Common myeloid progenitor, CD34-positive (primary cell): ENCODE results near the gene RNF149.
A peak's percentile ranks its signal among the peaks of the same experiment; 100 is the strongest.
"Not testable (repeated sequence)": the region's sequence is repeated elsewhere in the genome, so short reads cannot be mapped to it uniquely, and the experiment has no call there.

Experiments used
- CTCF ChIA-PET: fragments of 350-600 bp; sonication (Branson Sonifier 250); formaldehyde crosslinking; loops from one replicate; lab custom pipeline; 2021; ENCODE audit warnings: antibody characterized with exemption; lab: Charles Lee
- POLR2A ChIA-PET: fragments of 350-600 bp; sonication (Branson Sonifier 250); formaldehyde crosslinking; loops from one replicate; lab custom pipeline; 2021; ENCODE audit warnings: antibody characterized with exemption; lab: Charles Lee
- DNase-seq, 3 donors: peaks; one replicate each; pipeline versions ENCODE4 v3.0.0 to v3.0.0-alpha.2; 2013
- H3K27ac ChIP-seq, 2 experiments: 1 replicate in 1 of 2; 2 replicates in 1 of 2; pipeline ENCODE4 v1.7.0; 2013; ENCODE audit warnings: inconsistent platforms in 2 of 2, low read length in 2 of 2, mild to moderate bottlenecking in 2 of 2, low read depth in 1 of 2, moderate library complexity in 1 of 2; ENCODE audit not compliant: severe bottlenecking in 2 of 2, insufficient read depth in 1 of 2, poor library complexity in 1 of 2
- H3K27me3 ChIP-seq, 5 experiments: replicated peaks in 2 of 5; 1 replicate in 3 of 5; 2 replicates in 2 of 5; pipeline versions ENCODE4 v1.6.1 to v1.7.0; 2013; ENCODE audit warnings: low read length in 4 of 5, mild to moderate bottlenecking in 2 of 5, moderate library complexity in 2 of 5, inconsistent platforms in 1 of 5; ENCODE audit not compliant: insufficient read depth in 5 of 5, control insufficient read depth in 4 of 5
- H3K36me3 ChIP-seq, 4 experiments: 1 replicate in 2 of 4; 2 replicates in 2 of 4; pipeline versions ENCODE4 v1.6.1 to v1.7.0; 2013; ENCODE audit warnings: low read length in 3 of 4, control low read depth in 1 of 4, mild to moderate bottlenecking in 1 of 4; ENCODE audit not compliant: control insufficient read depth in 4 of 4, insufficient read depth in 4 of 4
- H3K4me1 ChIP-seq, 4 experiments: 1 replicate in 3 of 4; 2 replicates in 1 of 4; pipeline versions ENCODE4 v1.6.1 to v1.7.1; 2013; ENCODE audit warnings: low read length in 3 of 4, mild to moderate bottlenecking in 3 of 4, control low read depth in 1 of 4, inconsistent platforms in 1 of 4, moderate library complexity in 1 of 4; ENCODE audit not compliant: control insufficient read depth in 4 of 4, insufficient read depth in 4 of 4; ENCODE audit errors: control extremely low read depth in 1 of 4
- H3K4me3 ChIP-seq, 7 experiments: 1 replicate in 4 of 7; 2 replicates in 3 of 7; pipeline versions ENCODE4 v1.5.1 to v1.7.0; 2013; ENCODE audit warnings: mild to moderate bottlenecking in 7 of 7, low read length in 6 of 7, moderate library complexity in 6 of 7, inconsistent platforms in 2 of 7, low read depth in 2 of 7, control low read depth in 1 of 7; ENCODE audit not compliant: insufficient read depth in 4 of 7, control insufficient read depth in 1 of 7; ENCODE audit errors: extremely low read depth in 1 of 7
- H3K9me3 ChIP-seq, 5 experiments: 1 replicate in 4 of 5; 2 replicates in 1 of 5; pipeline versions ENCODE4 v1.6.1 to v1.7.1; 2013; ENCODE audit warnings: low read length in 4 of 5, mild to moderate bottlenecking in 2 of 5, inconsistent platforms in 1 of 5, low read depth in 1 of 5, moderate library complexity in 1 of 5; ENCODE audit not compliant: control insufficient read depth in 4 of 5, insufficient read depth in 2 of 5; ENCODE audit errors: control extremely low read depth in 1 of 5
- WGBS: methylation state at CpG from one replicate; pipeline ENCODE4 v1.1.5; 2013; ENCODE audit not compliant: insufficient coverage; 5-methylcytosine and 5-hydroxymethylcytosine counted together

Gene RNF149

DNA sequence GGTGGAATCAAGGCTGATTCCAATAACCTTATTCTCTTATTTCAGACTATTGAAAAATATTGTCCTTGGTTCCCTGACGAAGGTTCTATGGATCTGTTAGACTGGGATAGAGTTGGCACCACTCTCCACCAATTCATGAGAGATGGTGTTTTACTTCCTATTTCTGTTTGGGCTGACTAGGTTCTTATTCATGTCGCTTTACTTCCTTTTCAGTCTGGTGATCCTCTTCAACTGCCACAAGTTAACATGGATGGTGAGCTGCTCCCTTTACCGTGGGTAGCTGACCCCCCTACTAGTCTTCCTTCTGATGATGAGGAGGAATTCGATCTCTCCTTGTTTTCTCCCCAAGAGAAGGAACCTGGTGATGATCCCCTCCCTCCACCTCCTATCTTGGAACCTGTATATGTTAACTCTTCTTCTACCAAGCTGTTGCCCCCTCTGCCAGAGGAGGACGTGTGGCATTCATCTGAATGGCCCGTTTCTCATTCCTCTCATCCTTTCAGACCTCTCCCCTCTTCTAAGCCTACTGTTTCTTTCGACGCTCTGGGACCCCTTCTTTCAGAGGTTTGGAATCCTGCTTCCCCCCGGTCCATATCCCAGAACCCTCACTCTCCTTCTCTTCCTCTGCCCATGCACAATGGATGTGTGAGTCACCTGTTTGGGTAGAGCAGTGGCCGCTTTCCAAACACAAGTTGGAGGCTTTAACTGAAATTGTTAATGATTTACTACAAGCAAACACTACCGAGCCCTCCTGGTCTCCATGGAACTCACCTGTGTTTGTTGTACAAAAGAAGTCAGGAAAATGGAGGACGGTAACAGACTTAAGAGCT, 69.4 kb downstream of the RNF149 start:
- WGBS, result 94% methylated on average over 7 of the region's 12 CpGs
- CTCF ChIA-PET, result interaction anchor here (1.1 to 2.7 kb wide), 6 partner anchors 8 to 42 kb away, joined by 3 to 9 read pairs (median 6); partner anchors contain the start of gene CNOT11
- Histone ChIP-seq H3K36me3 (no peaks in the 10 kb centered on the region), H3K9me3 (peaks cover 0 to 12% (median 4%) of the 10 kb centered on the region in 5 experiments), H3K27ac (no peak overlapping the region), H3K27me3 (no peaks in the 10 kb centered on the region), H3K4me3 (no peak overlapping the region), H3K4me1 (peaks cover 0 to 4% (median 0%) of the 10 kb centered on the region in 4 experiments)
- POLR2A ChIA-PET, result no interaction called here
- DNase-seq, result peak in 1 of 3 donors; percentile 15

DNA sequence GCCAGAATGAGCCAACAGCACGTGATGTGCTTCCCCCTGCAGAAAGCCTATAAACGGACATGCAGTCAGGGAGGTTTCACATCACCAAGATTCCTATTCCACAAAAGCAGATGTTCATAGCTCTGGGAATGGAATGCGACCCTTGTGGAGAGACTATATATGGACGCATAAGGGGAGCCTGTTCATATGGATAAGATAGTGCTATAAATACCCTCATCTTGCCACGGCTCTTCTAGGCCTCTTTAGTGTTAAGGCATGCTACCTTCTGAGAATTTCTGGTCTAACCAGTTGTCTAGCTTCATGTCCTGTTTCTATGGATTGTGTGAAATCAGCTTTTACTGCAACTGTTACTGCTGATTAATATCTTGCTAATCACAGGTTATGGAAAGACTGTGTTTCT, 70.6 kb downstream of the RNF149 start:
- POLR2A ChIA-PET, result not testable (repeated sequence)
- CTCF ChIA-PET, result interaction anchor here (1.4 to 2.7 kb wide), 2 partner anchors 10 to 14 kb away, joined by 3 to 6 read pairs; no protein-coding TSS in a partner anchor
- WGBS, result 100% methylated on average over 3 of the region's 5 CpGs

DNA sequence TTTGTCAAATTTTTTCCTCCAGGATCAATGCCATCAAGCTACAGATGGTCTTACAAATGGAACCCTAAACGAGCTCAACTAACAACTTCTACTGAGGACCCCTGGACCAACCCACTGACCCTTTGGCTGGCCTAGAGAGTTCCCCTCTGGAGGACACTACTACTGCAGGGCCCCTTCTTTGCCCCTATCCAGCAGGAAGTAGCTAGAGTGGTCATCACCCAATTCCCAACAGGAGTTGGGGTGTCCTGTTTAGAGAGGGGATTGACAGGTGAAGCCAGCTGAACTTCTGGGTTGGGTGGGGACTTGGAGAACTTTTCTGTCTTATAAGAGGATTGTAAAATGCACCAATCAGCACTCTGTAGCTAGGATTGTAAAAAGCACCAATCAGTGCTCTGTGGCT, 72.5 kb downstream of the RNF149 start:
- H3K4me3 ChIP-seq, H3K4me1 ChIP-seq, POLR2A ChIA-PET, DNase-seq, H3K27ac ChIP-seq, H3K36me3 ChIP-seq, H3K27me3 ChIP-seq: not testable (repeated sequence)
- no CpG with 5 or more reads among the region's 1 CpG for whole genome bisulfite sequencing
- peaks cover 0 to 24% (median 4%) of the 10 kb centered on the region in 5 experiments for H3K9me3 ChIP-seq
- CTCF ChIA-PET, result interaction anchor here (0.9 to 5.8 kb wide), 3 partner anchors 10 to 33 kb away, joined by 3 to 28 read pairs (median 3); no protein-coding TSS in a partner anchor

More for the DNA sequence above, 70.6 kb downstream of the RNF149 start:
- not testable (repeated sequence) for DNase-seq, H3K27ac ChIP-seq, H3K27me3 ChIP-seq, H3K4me1 ChIP-seq, H3K36me3 ChIP-seq, H3K4me3 ChIP-seq
- H3K9me3 ChIP-seq, result peaks cover 0 to 16% (median 4%) of the 10 kb centered on the region in 5 experiments

DNA sequence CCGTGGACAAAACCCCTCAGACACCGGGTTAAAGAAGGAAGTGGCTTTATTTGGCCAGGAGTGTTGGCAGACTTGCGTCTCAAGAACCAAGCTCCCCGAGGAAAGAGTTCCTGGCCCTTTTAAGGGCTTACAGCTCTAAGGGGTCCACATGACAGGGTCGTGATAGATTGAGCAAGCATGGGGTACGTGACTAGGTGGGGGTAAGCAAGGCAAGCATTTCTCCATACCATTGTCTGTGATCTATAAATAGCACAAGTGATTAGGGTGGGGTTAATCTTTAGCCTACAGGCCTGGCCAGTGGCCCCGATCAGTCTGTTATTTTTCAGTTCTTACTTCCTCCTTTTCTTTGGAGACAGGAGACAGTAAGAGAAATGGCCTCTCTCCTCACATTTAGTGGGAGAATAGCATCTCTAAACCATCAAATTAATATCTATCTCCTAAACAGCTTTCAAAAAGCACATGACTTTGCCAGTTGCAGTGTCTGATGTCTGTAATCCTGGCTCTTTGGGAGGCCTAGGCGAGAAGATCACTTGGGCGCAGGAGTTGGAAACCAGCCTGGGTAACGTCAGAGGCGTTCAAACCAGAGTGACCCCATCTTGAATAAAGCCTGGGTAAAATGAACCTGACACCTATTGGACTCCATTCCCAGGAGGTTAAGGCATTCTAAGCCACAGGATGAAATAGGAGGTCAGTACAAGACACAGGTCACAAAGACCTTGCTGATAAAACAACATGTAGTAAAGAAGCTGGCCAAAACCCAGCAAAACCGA, 74.1 kb downstream of the RNF149 start:
- Histone ChIP-seq H3K27me3 (no peaks in the 10 kb centered on the region), H3K4me1 (peaks cover 0 to 4% (median 0%) of the 10 kb centered on the region in 4 experiments), H3K9me3 (peaks cover 0 to 24% (median 4%) of the 10 kb centered on the region in 5 experiments), H3K36me3 (no peaks in the 10 kb centered on the region), H3K4me3 (no peak overlapping the region), H3K27ac (no peak overlapping the region)
- ChIA-PET POLR2A (no interaction called here), CTCF (interaction anchor here (0.6 to 5.8 kb wide), 8 partner anchors 9 to 53 kb away, joined by 3 to 28 read pairs (median 4); no protein-coding TSS in a partner anchor)
- no peak for DNase-seq
- WGBS, result 81% methylated on average over 10 of the region's 12 CpGs

DNA sequence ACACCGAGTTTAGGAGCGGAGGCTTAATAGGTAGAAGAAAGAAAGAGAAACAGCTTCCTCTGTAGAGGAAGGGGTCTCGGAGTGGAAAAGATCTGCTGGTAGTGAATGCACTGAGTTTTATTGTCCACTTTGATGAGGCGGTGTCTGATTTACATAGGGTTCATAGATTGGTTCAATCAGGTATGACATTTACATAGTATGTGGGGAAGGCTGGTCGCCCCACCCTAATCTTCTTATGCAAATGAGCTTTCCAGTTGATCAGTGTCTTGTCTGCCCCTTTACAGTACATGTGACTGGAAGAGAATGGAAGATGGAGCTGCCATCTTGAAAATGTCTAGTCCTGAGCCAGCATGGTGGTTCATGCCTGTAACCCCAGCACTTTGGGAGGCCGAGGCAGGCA, 75.7 kb downstream of the RNF149 start:
- H3K36me3 ChIP-seq, result no peaks in the 10 kb centered on the region
- POLR2A ChIA-PET, result no interaction called here
- no peak for DNase-seq
- H3K27ac ChIP-seq, result no peak overlapping the region
- no peaks in the 10 kb centered on the region for H3K27me3 ChIP-seq
- H3K4me1 ChIP-seq, result peaks cover 0 to 2% (median under 1%) of the 10 kb centered on the region in 4 experiments
- WGBS, result 85% methylated on average over 5 of the region's 6 CpGs
- peaks cover 0 to 24% (median 4%) of the 10 kb centered on the region in 5 experiments for H3K9me3 ChIP-seq
- H3K4me3 ChIP-seq, result no peak overlapping the region
- CTCF ChIA-PET, result interaction anchor here (0.9 to 5.8 kb wide), 4 partner anchors 8 to 25 kb away, joined by 3 to 28 read pairs (median 4); no protein-coding TSS in a partner anchor

DNA sequence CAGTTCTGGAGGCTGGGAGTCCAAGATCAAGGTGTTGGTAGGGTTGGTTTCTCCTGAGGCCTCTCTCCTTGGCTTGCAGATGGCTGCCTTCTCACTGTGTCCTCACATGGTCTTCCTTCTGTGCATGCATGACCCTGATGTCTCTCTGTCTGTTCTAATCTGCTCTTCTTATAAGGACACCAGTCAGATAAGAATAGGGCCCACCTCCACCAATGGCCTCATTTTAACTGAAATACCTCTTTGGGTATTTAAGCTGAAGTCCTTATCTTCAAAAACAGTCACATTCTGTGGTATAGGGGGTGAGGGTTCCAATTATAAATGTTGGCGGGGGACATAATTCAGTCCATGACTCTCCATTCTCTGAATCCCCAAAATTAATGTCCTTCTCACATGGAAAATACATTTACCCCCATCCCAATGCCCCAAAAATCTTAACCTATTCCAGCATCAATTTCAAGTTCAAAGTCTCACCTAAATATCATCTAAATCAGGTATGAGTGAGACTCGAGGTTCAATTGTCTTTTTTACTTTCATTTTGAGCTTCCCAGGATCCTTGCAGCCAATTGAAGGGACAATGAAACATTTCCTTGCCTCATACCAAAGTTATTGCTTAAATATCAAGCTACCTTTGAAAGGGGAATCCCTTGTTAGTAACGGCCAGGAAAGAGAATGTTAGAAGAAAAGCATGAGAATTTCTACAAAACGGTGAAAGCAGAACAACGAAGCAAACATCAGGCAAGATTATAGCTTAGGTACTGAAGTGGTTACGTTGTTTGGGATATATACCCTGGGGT, 76.4 kb downstream of the RNF149 start:
- H3K9me3 ChIP-seq, result peaks cover 0 to 24% (median 4%) of the 10 kb centered on the region in 5 experiments
- ChIA-PET CTCF (interaction anchor here (1.5 to 5.8 kb wide), 3 partner anchors 9 to 15 kb away, joined by 3 to 28 read pairs (median 9); no protein-coding TSS in a partner anchor), POLR2A (interaction anchor here (0.7 kb wide), 1 partner anchor 13 kb away, joined by 5 read pairs; no protein-coding TSS in a partner anchor)
- no peaks in the 10 kb centered on the region for H3K27me3 ChIP-seq
- no peak overlapping the region for H3K27ac ChIP-seq
- no peak overlapping the region for H3K4me3 ChIP-seq
- H3K36me3 ChIP-seq, result no peaks in the 10 kb centered on the region
- no peak for DNase-seq
- WGBS, result 92% methylated on average over 5 of the region's 6 CpGs
- H3K4me1 ChIP-seq, result peaks cover 0 to 3% (median under 1%) of the 10 kb centered on the region in 4 experiments
